Panc1 (cell line): Measurements from ENCODE around the gene NFE2L3. TPM values are rescaled to one million over a fixed set of nuclear protein-coding genes. Genes with fewer than 3 reads are reported as not detected.

Experiments used
- ATAC-seq: fragments of 200-7000 bp; cut with Tn5 transposase; 2 replicates; pipeline ENCODE4 v1.9.1; 2020; ENCODE audit warnings: mild to moderate bottlenecking, moderate library complexity
- BruUV-seq: library from RNA; stranded (reverse); fragments of 400-500 nt; replicated peaks from 2 replicates; lab custom pipeline; 2021; lab: Mats Ljungman, UMichigan
- CTCF ChIA-PET: fragments of 300-600 bp; sonication (Branson Sonifier 250); formaldehyde crosslinking; loops from one replicate; lab custom pipeline; 2022; ENCODE audit warnings: antibody characterized with exemption; lab: Charles Lee
- POLR2A ChIA-PET: fragments of 300-600 bp; sonication (Branson Sonifier 250); formaldehyde crosslinking; loops from one replicate; lab custom pipeline; 2022; ENCODE audit warnings: antibody characterized with exemption; lab: Charles Lee
- DNase-seq: peaks from one replicate; pipeline ENCODE4 v3.0.0-alpha.2; 2010; ENCODE audit warnings: low read depth, low spot score
- H3K27ac ChIP-seq: 2 replicates; pipeline ENCODE4 v1.5.1; 2011; ENCODE audit warnings: mild to moderate bottlenecking, low read length, inconsistent platforms
- H3K27me3 ChIP-seq: fragments of 200-500 bp; sonication (Bioruptor generic); 2 replicates; pipeline ENCODE4 v1.6.0; 2014; ENCODE audit warnings: low read length, inconsistent platforms; ENCODE audit not compliant: control insufficient read depth, insufficient read depth
- H3K36me3 ChIP-seq: fragments of 200-500 bp; sonication (Bioruptor generic); 2 replicates; pipeline ENCODE4 v1.5.1; 2014; ENCODE audit warnings: inconsistent platforms, mild to moderate bottlenecking, low read length, moderate library complexity; ENCODE audit not compliant: control insufficient read depth, insufficient read depth
- H3K4me1 ChIP-seq: 2 replicates; pipeline ENCODE4 v1.5.1; 2011; ENCODE audit warnings: inconsistent platforms, mild to moderate bottlenecking, low read length, moderate library complexity; ENCODE audit not compliant: control insufficient read depth, insufficient read depth
- H3K4me3 ChIP-seq, 2 experiments: 2 replicates each; pipeline ENCODE4 v1.5.1; 2011 to 2012; ENCODE audit warnings: low read depth in 2 of 2, low read length in 2 of 2, mild to moderate bottlenecking in 2 of 2, inconsistent platforms in 1 of 2, moderate library complexity in 1 of 2
- H3K9me3 ChIP-seq: fragments of 200-500 bp; sonication (Bioruptor generic); 2 replicates; pipeline ENCODE4 v1.5.1; 2014; ENCODE audit warnings: low read depth, mild to moderate bottlenecking, inconsistent platforms, low read length, moderate library complexity; ENCODE audit not compliant: control insufficient read depth, insufficient read depth
- POLR2AphosphoS5 ChIP-seq: IDR thresholded peaks from 2 replicates; pipeline ENCODE4 v1.6.1; 2012; ENCODE audit warnings: mild to moderate bottlenecking, low read depth, low read length, moderate library complexity
- SIN3A ChIP-seq: IDR thresholded peaks from 2 replicates; pipeline ENCODE4 v1.6.1; 2012; ENCODE audit warnings: low read depth, mild to moderate bottlenecking, low read length, moderate library complexity, borderline replicate concordance; ENCODE audit not compliant: insufficient read depth
- TCF7L2 ChIP-seq: IDR thresholded peaks from 2 replicates; pipeline ENCODE4 v1.6.1; 2011; ENCODE audit warnings: mild to moderate bottlenecking, low read depth, low read length, inconsistent platforms
- in situ Hi-C: cut with HindIII; loops from 2 replicates; pipeline ENCODE4 v1.10.0; 2016; ENCODE audit warnings: low sequenced_read_pairs, low pct_unique_long_range_greater_than_20kb
- intact Hi-C: fragments of 100-400 bp; cut with micrococcal nuclease; formaldehyde crosslinking; loops from one replicate; pipeline ENCODE4 v1.10.0; 2022; ENCODE audit not compliant: unreplicated experiment
- total RNA-seq: library from RNA; stranded (reverse); gene quantifications from one replicate; pipeline ENCODE4 v1.2.1, GENCODE V29; 2021; ENCODE audit not compliant: unreplicated experiment
- TF ChIP-seq, protein P1 (sequence below), 2 experiments: IDR thresholded peaks; 2 replicates each; pipeline ENCODE4 v1.6.1; 2011 to 2012; ENCODE audit warnings: low read depth in 2 of 2, control low read depth in 1 of 2, low read length in 1 of 2, mild to moderate bottlenecking in 1 of 2, moderate library complexity in 1 of 2; ENCODE audit not compliant: insufficient read depth in 1 of 2
- TF ChIP-seq, protein P2 (sequence below): fragments of 450-650 bp; IDR thresholded peaks from 2 replicates; pipeline ENCODE4 v1.5.1; 2017; ENCODE audit warnings: mild to moderate bottlenecking

Gene NFE2L3
- total RNA-seq, 1 experiment from 2014 or later, result 78.5 TPM

DNA sequence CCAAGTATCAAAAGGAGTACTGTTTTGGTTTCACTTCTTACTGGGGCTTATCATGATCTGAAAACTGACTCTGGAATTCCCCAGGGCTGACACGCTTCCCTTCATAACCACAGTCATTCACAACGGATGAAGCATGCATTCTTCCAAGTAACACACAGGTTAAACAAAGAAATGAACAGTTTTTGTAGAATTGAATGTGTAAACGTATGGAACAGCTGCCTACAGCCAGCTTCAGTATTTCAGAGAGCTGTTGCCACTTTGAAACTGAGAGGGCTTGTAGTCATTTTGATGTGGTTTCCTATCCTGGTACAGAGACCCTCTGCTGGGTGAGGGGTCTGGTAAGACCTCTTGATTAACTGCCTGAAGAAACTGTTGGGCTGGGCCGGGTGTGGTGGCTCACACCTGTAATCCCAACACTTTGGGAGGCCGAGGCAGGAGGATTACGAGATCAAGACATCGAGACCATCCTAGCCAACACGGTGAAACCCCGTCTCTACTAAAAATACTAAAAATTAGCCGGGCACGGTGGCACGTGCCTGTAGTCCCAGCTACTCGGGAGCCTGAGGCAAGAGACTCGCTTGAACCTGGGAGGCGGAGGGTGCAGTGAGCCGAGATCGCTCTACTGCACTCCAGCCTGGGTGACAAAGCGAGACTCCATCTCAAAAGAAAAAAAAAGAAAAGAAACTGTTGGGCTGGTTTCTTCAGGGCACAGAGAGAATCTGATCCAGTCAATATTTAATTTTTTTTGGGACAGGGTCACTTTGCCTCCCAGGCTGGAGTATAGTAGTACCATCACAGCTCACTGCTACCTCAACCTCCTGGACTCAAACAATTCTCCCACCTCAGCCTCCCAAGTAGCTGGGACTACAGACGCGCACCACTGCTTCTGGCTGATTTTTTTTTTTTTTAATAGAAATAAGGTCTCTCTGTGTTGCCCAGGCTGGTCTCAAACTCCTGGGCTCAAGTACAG lies 4.7 kb downstream of the NFE2L3 start:
- POLR2A ChIA-PET, result interaction anchor here (0.5 to 1.4 kb wide), 2 partner anchors 24 to 35 kb away, joined by 4 to 5 read pairs; no protein-coding TSS in a partner anchor
- H3K4me1 ChIP-seq, result peaks cover 59% of the 10 kb centered on the region
- DNase-seq, result no peak

DNA sequence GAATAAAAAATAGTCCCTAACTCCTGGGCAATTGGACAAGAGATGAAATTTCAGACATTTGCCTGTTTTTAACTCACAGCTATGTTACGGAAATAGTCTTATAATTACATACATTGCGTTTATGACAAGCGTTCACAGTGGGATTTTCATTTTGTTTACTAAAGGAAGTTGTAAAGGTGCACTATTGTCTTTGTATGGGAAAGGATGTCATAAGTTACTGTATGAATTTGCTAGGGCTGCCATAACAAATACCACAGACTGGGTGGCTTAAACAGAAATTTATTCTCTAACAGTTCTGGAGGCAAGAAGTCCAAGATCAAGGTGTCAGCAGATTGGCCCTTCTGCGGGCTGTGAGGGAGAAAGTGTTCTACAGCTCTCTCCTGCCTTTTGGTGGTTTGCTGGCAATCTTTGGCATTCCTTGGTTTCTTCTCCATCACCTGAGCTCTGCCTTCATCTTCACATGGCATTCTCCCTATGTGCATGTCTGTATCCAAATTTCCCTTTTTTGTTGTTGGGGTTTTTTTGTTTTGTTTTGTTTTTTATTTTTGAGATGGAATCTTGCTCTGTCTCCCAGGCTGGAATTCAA lies 5.6 kb downstream of the NFE2L3 start:
- peaks cover 59% of the 10 kb centered on the region for H3K4me1 ChIP-seq
- DNase-seq (no peak), ATAC-seq (no peak)
- TF ChIP-seq, protein P1, sequence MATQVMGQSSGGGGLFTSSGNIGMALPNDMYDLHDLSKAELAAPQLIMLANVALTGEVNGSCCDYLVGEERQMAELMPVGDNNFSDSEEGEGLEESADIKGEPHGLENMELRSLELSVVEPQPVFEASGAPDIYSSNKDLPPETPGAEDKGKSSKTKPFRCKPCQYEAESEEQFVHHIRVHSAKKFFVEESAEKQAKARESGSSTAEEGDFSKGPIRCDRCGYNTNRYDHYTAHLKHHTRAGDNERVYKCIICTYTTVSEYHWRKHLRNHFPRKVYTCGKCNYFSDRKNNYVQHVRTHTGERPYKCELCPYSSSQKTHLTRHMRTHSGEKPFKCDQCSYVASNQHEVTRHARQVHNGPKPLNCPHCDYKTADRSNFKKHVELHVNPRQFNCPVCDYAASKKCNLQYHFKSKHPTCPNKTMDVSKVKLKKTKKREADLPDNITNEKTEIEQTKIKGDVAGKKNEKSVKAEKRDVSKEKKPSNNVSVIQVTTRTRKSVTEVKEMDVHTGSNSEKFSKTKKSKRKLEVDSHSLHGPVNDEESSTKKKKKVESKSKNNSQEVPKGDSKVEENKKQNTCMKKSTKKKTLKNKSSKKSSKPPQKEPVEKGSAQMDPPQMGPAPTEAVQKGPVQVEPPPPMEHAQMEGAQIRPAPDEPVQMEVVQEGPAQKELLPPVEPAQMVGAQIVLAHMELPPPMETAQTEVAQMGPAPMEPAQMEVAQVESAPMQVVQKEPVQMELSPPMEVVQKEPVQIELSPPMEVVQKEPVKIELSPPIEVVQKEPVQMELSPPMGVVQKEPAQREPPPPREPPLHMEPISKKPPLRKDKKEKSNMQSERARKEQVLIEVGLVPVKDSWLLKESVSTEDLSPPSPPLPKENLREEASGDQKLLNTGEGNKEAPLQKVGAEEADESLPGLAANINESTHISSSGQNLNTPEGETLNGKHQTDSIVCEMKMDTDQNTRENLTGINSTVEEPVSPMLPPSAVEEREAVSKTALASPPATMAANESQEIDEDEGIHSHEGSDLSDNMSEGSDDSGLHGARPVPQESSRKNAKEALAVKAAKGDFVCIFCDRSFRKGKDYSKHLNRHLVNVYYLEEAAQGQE (IDR thresholded peaks at IDR 0.05; ENCODE audit: insufficient read depth in 1 of 2, low read depth in 2 of 2, low read length in 1 of 2), result no peak
- 0 out of 2 replicates have a peak, but pooled peaks have one; percentile 17 for TF ChIP-seq POLR2AphosphoS5
- TF ChIP-seq SIN3A, result no peak
- CTCF ChIA-PET, result no interaction called here
- intact Hi-C loops, result loop anchor here (10.0 kb wide), 1 partner anchor 263 kb away; no protein-coding TSS in a partner anchor
- POLR2A ChIA-PET, result interaction anchor here (0.5 kb wide), 1 partner anchor 23 kb away, joined by 5 read pairs; no protein-coding TSS in a partner anchor
- no TSS peak for BruUV-seq
- no peaks in the 10 kb centered on the region for H3K27me3 ChIP-seq
- no peaks in the 10 kb centered on the region for H3K36me3 ChIP-seq
- peak overlapping the region in 1 of 2 experiments; percentile 88; a peak in 2 of 4 replicates for H3K4me3 ChIP-seq
- H3K27ac ChIP-seq, result peak overlapping the region; percentile 95
- H3K9me3 ChIP-seq, result no peaks in the 10 kb centered on the region
- in situ Hi-C loops, result no loop called here

More for the DNA sequence above, 4.7 kb downstream of the NFE2L3 start:
- Histone ChIP-seq H3K36me3 (no peaks in the 10 kb centered on the region), H3K4me3 (peak overlapping the region; percentile 32 to 88), H3K27me3 (no peaks in the 10 kb centered on the region), H3K9me3 (no peaks in the 10 kb centered on the region), H3K27ac (peak overlapping the region; percentile 95)
- in situ Hi-C loops (no loop called here), intact Hi-C loops (loop anchor here (10.0 kb wide), 1 partner anchor 262 kb away; no protein-coding TSS in a partner anchor)
- CTCF ChIA-PET, result interaction anchor here (1.5 kb wide), 1 partner anchor 66 kb away, joined by 4 read pairs; no protein-coding TSS in a partner anchor
- BruUV-seq, result TSS peak; percentile 9
- TF ChIP-seq TCF7L2 (0 out of 2 replicates have a peak, but pooled peaks have one; percentile 27), SIN3A (peak; percentile 57; the same call in 1 of the 2 replicates), POLR2AphosphoS5 (peak; percentile 67; the same call in 1 of the 2 replicates)
- TF ChIP-seq, protein P2, sequence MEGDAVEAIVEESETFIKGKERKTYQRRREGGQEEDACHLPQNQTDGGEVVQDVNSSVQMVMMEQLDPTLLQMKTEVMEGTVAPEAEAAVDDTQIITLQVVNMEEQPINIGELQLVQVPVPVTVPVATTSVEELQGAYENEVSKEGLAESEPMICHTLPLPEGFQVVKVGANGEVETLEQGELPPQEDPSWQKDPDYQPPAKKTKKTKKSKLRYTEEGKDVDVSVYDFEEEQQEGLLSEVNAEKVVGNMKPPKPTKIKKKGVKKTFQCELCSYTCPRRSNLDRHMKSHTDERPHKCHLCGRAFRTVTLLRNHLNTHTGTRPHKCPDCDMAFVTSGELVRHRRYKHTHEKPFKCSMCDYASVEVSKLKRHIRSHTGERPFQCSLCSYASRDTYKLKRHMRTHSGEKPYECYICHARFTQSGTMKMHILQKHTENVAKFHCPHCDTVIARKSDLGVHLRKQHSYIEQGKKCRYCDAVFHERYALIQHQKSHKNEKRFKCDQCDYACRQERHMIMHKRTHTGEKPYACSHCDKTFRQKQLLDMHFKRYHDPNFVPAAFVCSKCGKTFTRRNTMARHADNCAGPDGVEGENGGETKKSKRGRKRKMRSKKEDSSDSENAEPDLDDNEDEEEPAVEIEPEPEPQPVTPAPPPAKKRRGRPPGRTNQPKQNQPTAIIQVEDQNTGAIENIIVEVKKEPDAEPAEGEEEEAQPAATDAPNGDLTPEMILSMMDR, result no peak
- TF ChIP-seq, protein P1 (IDR thresholded peaks at IDR 0.05; ENCODE audit: insufficient read depth in 1 of 2, low read depth in 2 of 2, low read length in 1 of 2), result no peak
- peak; percentile 69 for ATAC-seq
